GM23338 (cell line): Measurements from ENCODE around the gene PCSK2.

Source experiments
- CREB1 ChIP-seq: fragments of 250-450 bp; sonication (Bioruptor Pico); IDR thresholded peaks from 2 replicates; pipeline ENCODE4 v1.5.0; 2020; ENCODE audit warnings: low read depth, mild to moderate bottlenecking, moderate library complexity
- CTCF ChIP-seq, 2 experiments: fragments of 200-600 bp in 1 of 2; sonication (generic) in 1 of 2; conservative IDR thresholded peaks; 2 replicates each; pipeline versions ENCODE4 v1.5.1 to v1.6.1; 2016 to 2017; ENCODE audit warnings: antibody characterized with exemption in 2 of 2, low read depth in 2 of 2, mild to moderate bottlenecking in 2 of 2, moderate library complexity in 1 of 2
- ETS1 ChIP-seq: IDR thresholded peaks from 2 replicates; pipeline ENCODE4 v1.6.1; 2016; ENCODE audit warnings: antibody characterized with exemption
- EZH2 ChIP-seq: fragments of 200-600 bp; sonication (generic); IDR thresholded peaks from one replicate; pipeline ENCODE4 v1.8.0; 2017; ENCODE audit warnings: antibody characterized with exemption, mild to moderate bottlenecking, low read depth; ENCODE audit not compliant: unreplicated experiment
- EZH2phosphoT487 ChIP-seq: fragments of 200-600 bp; sonication (generic); IDR thresholded peaks from one replicate; pipeline ENCODE4 v1.8.1; 2018; ENCODE audit warnings: antibody characterized with exemption; ENCODE audit not compliant: unreplicated experiment
- JUNB ChIP-seq: IDR thresholded peaks from one replicate; pipeline ENCODE4 v1.6.1; 2016; ENCODE audit warnings: antibody characterized with exemption; ENCODE audit not compliant: unreplicated experiment
- NANOG ChIP-seq: IDR thresholded peaks from 2 replicates; pipeline ENCODE4 v1.6.1; 2016; ENCODE audit warnings: antibody characterized with exemption, borderline replicate concordance
- POLR2AphosphoS5 ChIP-seq: IDR thresholded peaks from 2 replicates; pipeline ENCODE4 v1.6.1; 2016; ENCODE audit warnings: antibody characterized with exemption, low read depth
- REST ChIP-seq: IDR thresholded peaks from one replicate; pipeline ENCODE4 v1.6.1; 2018; ENCODE audit warnings: antibody characterized with exemption; ENCODE audit not compliant: unreplicated experiment
- STAT1 ChIP-seq: IDR thresholded peaks from one replicate; pipeline ENCODE4 v1.6.1; 2016; ENCODE audit warnings: antibody characterized with exemption; ENCODE audit not compliant: unreplicated experiment
- ZNF114 ChIP-seq: fragments of 250-450 bp; sonication (Bioruptor Pico); IDR thresholded peaks from 2 replicates; pipeline ENCODE4 v1.5.0; 2020; ENCODE audit warnings: mild to moderate bottlenecking, moderate library complexity
- ZNF331 ChIP-seq: fragments of 250-450 bp; sonication (Bioruptor Pico); IDR thresholded peaks from 2 replicates; pipeline ENCODE4 v1.5.0; 2020; ENCODE audit warnings: low read depth, mild to moderate bottlenecking, moderate library complexity
- TF ChIP-seq, protein P1 (sequence below): fragments of 250-450 bp; sonication (Bioruptor Pico); IDR thresholded peaks from 2 replicates; pipeline ENCODE4 v1.5.0; 2020; ENCODE audit warnings: mild to moderate bottlenecking, moderate library complexity

DNA sequence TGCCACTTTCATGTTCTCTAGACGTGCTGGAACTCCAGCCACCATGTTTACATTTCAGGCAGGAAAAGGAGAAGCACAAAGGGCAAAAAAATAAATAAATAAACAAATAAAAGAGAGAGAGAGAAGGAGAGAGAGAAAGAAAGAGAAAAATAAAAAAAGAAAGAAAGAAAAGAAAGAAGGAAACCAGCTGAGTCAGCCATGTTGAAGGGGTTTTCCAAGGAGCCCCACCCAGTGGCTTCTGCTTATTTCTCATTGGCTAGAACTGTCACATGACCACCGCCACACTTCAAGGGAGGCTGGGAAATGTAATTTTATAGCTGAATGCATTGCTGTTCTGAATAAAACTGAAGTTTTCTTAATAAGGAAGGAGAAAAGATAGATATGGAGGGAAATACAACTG, 233.3 kb downstream of the PCSK2 start:
- TF ChIP-seq CTCF (conservative IDR thresholded peaks at IDR 0.05; ENCODE audit: low read depth in 2 of 2): no peak
- no peak for TF ChIP-seq POLR2AphosphoS5
- no peak for TF ChIP-seq EZH2phosphoT487
- TF ChIP-seq REST: no peak
- no peak for TF ChIP-seq EZH2
- TF ChIP-seq JUNB: no peak
- TF ChIP-seq ETS1: no peak
- TF ChIP-seq STAT1: no peak
- TF ChIP-seq, protein P1, sequence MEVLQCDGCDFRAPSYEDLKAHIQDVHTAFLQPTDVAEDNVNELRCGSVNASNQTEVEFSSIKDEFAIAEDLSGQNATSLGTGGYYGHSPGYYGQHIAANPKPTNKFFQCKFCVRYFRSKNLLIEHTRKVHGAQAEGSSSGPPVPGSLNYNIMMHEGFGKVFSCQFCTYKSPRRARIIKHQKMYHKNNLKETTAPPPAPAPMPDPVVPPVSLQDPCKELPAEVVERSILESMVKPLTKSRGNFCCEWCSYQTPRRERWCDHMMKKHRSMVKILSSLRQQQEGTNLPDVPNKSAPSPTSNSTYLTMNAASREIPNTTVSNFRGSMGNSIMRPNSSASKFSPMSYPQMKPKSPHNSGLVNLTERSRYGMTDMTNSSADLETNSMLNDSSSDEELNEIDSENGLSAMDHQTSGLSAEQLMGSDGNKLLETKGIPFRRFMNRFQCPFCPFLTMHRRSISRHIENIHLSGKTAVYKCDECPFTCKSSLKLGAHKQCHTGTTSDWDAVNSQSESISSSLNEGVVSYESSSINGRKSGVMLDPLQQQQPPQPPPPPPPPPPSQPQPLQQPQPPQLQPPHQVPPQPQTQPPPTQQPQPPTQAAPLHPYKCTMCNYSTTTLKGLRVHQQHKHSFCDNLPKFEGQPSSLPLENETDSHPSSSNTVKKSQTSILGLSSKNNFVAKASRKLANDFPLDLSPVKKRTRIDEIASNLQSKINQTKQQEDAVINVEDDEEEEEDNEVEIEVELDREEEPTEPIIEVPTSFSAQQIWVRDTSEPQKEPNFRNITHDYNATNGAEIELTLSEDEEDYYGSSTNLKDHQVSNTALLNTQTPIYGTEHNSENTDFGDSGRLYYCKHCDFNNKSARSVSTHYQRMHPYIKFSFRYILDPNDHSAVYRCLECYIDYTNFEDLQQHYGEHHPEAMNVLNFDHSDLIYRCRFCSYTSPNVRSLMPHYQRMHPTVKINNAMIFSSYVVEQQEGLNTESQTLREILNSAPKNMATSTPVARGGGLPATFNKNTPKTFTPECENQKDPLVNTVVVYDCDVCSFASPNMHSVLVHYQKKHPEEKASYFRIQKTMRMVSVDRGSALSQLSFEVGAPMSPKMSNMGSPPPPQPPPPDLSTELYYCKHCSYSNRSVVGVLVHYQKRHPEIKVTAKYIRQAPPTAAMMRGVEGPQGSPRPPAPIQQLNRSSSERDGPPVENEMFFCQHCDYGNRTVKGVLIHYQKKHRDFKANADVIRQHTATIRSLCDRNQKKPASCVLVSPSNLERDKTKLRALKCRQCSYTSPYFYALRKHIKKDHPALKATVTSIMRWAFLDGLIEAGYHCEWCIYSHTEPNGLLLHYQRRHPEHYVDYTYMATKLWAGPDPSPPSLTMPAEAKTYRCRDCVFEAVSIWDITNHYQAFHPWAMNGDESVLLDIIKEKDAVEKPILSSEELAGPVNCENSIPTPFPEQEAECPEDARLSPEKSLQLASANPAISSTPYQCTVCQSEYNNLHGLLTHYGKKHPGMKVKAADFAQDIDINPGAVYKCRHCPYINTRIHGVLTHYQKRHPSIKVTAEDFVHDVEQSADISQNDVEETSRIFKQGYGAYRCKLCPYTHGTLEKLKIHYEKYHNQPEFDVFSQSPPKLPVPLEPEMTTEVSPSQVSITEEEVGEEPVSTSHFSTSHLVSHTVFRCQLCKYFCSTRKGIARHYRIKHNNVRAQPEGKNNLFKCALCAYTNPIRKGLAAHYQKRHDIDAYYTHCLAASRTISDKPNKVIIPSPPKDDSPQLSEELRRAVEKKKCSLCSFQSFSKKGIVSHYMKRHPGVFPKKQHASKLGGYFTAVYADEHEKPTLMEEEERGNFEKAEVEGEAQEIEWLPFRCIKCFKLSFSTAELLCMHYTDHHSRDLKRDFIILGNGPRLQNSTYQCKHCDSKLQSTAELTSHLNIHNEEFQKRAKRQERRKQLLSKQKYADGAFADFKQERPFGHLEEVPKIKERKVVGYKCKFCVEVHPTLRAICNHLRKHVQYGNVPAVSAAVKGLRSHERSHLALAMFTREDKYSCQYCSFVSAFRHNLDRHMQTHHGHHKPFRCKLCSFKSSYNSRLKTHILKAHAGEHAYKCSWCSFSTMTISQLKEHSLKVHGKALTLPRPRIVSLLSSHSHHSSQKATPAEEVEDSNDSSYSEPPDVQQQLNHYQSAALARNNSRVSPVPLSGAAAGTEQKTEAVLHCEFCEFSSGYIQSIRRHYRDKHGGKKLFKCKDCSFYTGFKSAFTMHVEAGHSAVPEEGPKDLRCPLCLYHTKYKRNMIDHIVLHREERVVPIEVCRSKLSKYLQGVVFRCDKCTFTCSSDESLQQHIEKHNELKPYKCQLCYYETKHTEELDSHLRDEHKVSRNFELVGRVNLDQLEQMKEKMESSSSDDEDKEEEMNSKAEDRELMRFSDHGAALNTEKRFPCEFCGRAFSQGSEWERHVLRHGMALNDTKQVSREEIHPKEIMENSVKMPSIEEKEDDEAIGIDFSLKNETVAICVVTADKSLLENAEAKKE (CRISPR knock-in tag): no peak
- no peak for TF ChIP-seq ZNF331 (CRISPR knock-in tag)
- TF ChIP-seq CREB1: no peak
- no peak for TF ChIP-seq NANOG
- no peak for TF ChIP-seq ZNF114
